ENCODE measurements around the gene OCIAD1.
"Not testable (repeated sequence)": the region's sequence is repeated elsewhere in the genome, so short reads cannot be mapped to it uniquely, and the experiment has no call there.

The OCIAD1 gene

DNA sequence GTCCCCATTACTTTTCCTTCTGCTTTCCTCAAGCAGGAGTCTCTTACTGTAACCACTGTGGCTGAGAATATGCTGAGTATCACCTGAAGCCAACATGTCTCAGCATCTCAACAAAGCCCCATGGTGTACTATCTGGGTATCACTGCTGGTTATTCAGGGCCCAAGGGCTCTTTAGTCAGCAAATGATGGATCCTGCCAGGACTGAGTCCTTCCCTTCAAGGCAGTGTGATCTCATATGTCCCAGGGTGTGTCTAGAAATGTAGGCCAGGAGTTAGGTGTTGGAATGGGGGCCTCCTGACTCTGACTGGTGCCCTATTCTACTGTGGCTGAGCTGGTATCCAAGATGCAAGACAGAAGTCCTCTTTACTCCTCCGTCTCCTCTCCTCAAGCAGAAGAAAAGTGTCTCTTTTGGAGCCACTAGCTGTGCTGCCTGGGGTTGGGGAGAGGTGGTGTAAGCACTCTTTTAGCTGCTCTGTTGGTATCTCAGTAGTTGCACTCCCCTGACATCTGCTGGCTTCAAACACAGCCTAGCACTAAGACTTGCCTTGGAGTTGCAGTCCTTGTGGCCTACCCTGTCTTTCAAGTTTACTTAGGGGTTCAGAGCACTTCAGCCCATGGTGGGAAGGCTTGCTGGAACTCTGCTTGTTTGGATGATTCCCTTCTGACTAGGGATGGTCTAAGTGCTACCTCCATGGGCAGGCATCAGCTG lies 47.1 kb downstream of the OCIAD1 start:
- Histone ChIP-seq H2AFZ (ENCODE audit: low read length) (no peak overlapping the region), H3F3A (ENCODE audit: insufficient read depth, low read length) (no peaks in the 10 kb centered on the region), H3K9ac (ENCODE audit: low read length) (no peak overlapping the region), H4K20me1 (ENCODE audit: insufficient read depth, low read length) (no peaks in the 10 kb centered on the region), H3K4me1 (ENCODE audit: low read length) (no peaks in the 10 kb centered on the region), H3K27me3 (replicated peaks; ENCODE audit: insufficient read depth, low read length) (no peaks in the 10 kb centered on the region), H3K4me2 (ENCODE audit: low read depth, low read length) (no peak overlapping the region), H3K79me2 (ENCODE audit: low read length) (no peaks in the 10 kb centered on the region), H3K36me3 (replicated peaks; ENCODE audit: insufficient read depth, low read length) (no peaks in the 10 kb centered on the region), H3K9me2 (replicated peaks; ENCODE audit: insufficient read depth, low read length) (no peaks in the 10 kb centered on the region), H3K27ac (ENCODE audit: low read length) (no peak overlapping the region), H3K4me3 (ENCODE audit: low read length) (no peak overlapping the region), H3K9me3 (replicated peaks; ENCODE audit: insufficient read depth, low read length) (no peaks in the 10 kb centered on the region)
- TF ChIP-seq, protein P1, sequence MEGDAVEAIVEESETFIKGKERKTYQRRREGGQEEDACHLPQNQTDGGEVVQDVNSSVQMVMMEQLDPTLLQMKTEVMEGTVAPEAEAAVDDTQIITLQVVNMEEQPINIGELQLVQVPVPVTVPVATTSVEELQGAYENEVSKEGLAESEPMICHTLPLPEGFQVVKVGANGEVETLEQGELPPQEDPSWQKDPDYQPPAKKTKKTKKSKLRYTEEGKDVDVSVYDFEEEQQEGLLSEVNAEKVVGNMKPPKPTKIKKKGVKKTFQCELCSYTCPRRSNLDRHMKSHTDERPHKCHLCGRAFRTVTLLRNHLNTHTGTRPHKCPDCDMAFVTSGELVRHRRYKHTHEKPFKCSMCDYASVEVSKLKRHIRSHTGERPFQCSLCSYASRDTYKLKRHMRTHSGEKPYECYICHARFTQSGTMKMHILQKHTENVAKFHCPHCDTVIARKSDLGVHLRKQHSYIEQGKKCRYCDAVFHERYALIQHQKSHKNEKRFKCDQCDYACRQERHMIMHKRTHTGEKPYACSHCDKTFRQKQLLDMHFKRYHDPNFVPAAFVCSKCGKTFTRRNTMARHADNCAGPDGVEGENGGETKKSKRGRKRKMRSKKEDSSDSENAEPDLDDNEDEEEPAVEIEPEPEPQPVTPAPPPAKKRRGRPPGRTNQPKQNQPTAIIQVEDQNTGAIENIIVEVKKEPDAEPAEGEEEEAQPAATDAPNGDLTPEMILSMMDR (IDR thresholded peaks at IDR 0.05; ENCODE audit: low read length), result no peak
- TF ChIP-seq EZH2phosphoT487 (IDR thresholded peaks at IDR 0.05; ENCODE audit: low read length), result no peak
- no peak for TF ChIP-seq EZH2 (optimal IDR thresholded peaks at IDR 0.05; ENCODE audit: low read depth, low read length)
- no peak for DNase-seq

DNA sequence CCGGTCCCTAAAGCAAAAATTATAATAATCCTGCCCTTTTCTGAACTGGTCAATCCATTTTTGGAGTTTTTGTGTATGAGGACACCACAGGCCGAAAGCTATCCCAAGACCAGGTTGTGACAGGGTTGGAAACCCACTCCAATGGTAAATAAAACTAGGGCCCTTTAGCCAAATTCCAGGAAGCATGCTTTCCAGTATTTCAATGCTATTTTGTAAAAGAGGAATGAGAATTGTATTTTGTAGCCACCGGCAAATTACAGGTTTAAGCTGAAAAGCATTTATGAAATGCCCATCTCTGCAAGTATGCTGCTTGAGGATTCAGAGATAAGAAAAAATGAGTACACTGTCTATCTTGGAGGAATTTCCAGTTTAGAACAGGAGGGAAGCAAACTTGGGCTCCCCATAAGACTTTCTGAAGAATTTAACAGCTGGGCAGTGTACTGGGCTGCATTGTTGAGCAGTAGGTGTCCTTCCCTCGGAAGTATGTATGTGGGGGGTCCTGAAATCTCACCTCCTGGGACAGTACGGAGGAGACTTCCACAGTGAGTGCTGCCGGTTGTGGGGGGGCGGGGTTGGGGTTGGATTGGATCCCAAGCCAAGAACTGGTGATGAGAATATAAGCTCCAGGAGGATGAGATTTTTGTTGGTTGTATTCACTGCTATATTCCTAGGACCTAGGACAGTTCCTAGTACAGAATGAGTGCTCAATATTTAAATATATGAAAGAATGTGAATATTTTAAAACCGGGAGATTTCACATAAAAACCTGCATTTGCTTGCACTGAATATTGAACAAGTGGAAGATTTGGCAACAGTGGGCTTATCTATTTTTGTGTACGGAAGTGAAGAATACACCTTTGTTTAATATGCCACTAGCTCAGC lies 48.9 kb downstream of the OCIAD1 start:
- no peaks in the 10 kb centered on the region for H3K36me3 ChIP-seq (replicated peaks; ENCODE audit: insufficient read depth, low read length)
- no peaks in the 10 kb centered on the region for H3K27me3 ChIP-seq (replicated peaks; ENCODE audit: insufficient read depth, low read length)
- TF ChIP-seq EZH2 (optimal IDR thresholded peaks at IDR 0.05; ENCODE audit: low read depth, low read length), result no peak
- TF ChIP-seq EZH2phosphoT487 (IDR thresholded peaks at IDR 0.05; ENCODE audit: low read length), result no peak
- TF ChIP-seq, protein P1 (IDR thresholded peaks at IDR 0.05; ENCODE audit: low read length), result no peak
- no peaks in the 10 kb centered on the region for H4K20me1 ChIP-seq (ENCODE audit: insufficient read depth, low read length)
- no peak overlapping the region for H3K9ac ChIP-seq (ENCODE audit: low read length)
- H3K9me3 ChIP-seq (replicated peaks; ENCODE audit: insufficient read depth, low read length), result no peaks in the 10 kb centered on the region
- DNase-seq, result no peak
- no peak overlapping the region for H3K4me3 ChIP-seq (ENCODE audit: low read length)
- no peaks in the 10 kb centered on the region for H3K79me2 ChIP-seq (ENCODE audit: low read length)
- no peak overlapping the region for H3K4me2 ChIP-seq (ENCODE audit: low read depth, low read length)
- H3K9me2 ChIP-seq (replicated peaks; ENCODE audit: insufficient read depth, low read length), result no peaks in the 10 kb centered on the region
- H3K4me1 ChIP-seq (ENCODE audit: low read length), result no peaks in the 10 kb centered on the region
- H3K27ac ChIP-seq (ENCODE audit: low read length), result no peak overlapping the region
- H2AFZ ChIP-seq (ENCODE audit: low read length), result no peak overlapping the region
- H3F3A ChIP-seq (ENCODE audit: insufficient read depth, low read length), result no peaks in the 10 kb centered on the region

DNA sequence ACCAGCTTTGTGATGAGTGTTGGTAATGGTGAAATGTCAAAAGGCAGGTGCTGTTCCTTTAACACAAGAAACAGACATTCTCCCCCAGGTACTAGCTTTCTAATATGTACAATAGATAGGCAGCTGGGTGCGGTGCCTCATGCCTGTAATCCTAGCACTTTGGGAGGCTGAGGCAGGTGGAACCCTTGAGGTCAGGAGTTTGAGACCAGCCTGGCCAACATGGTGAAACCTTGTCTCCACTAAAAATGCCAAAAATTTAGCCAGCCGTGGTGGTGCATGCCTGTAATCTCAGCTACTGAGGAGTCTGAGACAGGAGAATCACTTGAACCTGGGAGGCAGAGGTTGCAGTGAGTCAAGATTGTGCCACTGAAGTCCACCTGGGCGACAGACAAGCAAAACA lies 50.8 kb downstream of the OCIAD1 start:
- not testable (repeated sequence) for H3K79me2 ChIP-seq (ENCODE audit: low read length); H3K9ac ChIP-seq (ENCODE audit: low read length); H3K4me2 ChIP-seq (ENCODE audit: low read depth, low read length); H3K4me3 ChIP-seq (ENCODE audit: low read length); H3K27me3 ChIP-seq (replicated peaks; ENCODE audit: insufficient read depth, low read length); DNase-seq; H3K36me3 ChIP-seq (replicated peaks; ENCODE audit: insufficient read depth, low read length); H4K20me1 ChIP-seq (ENCODE audit: insufficient read depth, low read length); H3F3A ChIP-seq (ENCODE audit: insufficient read depth, low read length); H3K4me1 ChIP-seq (ENCODE audit: low read length); H3K27ac ChIP-seq (ENCODE audit: low read length); H3K9me2 ChIP-seq (replicated peaks; ENCODE audit: insufficient read depth, low read length); H3K9me3 ChIP-seq (replicated peaks; ENCODE audit: insufficient read depth, low read length); H2AFZ ChIP-seq (ENCODE audit: low read length)

DNA sequence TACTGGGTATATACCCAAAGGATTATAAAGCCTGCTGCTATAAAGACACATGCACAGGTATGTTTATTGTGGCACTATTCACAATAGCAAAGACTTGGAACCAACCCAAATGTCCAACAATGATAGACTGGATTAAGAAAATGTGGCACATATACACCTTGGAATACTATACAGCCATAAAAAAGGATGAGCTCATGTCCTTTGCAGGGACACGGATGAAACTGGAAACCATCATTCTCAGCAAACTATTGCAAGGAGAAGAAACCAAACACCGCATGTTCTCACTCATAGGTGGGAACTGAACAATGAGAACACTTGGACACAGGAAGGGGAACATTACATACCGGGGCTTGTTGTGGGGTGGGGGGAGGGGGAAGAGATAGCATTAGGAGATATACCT lies 58.9 kb downstream of the OCIAD1 start:
- H3K4me3 ChIP-seq (ENCODE audit: low read length); DNase-seq; H3F3A ChIP-seq (ENCODE audit: insufficient read depth, low read length); H3K36me3 ChIP-seq (replicated peaks; ENCODE audit: insufficient read depth, low read length); H4K20me1 ChIP-seq (ENCODE audit: insufficient read depth, low read length); H3K79me2 ChIP-seq (ENCODE audit: low read length); H3K9me3 ChIP-seq (replicated peaks; ENCODE audit: insufficient read depth, low read length); H3K9ac ChIP-seq (ENCODE audit: low read length); H3K9me2 ChIP-seq (replicated peaks; ENCODE audit: insufficient read depth, low read length); H2AFZ ChIP-seq (ENCODE audit: low read length); H3K27me3 ChIP-seq (replicated peaks; ENCODE audit: insufficient read depth, low read length); H3K27ac ChIP-seq (ENCODE audit: low read length); H3K4me2 ChIP-seq (ENCODE audit: low read depth, low read length): not testable (repeated sequence)
- H3K4me1 ChIP-seq (ENCODE audit: low read length), result peaks cover 12% of the 10 kb centered on the region
